ENCODE data around the gene TXLNA.

DNA sequence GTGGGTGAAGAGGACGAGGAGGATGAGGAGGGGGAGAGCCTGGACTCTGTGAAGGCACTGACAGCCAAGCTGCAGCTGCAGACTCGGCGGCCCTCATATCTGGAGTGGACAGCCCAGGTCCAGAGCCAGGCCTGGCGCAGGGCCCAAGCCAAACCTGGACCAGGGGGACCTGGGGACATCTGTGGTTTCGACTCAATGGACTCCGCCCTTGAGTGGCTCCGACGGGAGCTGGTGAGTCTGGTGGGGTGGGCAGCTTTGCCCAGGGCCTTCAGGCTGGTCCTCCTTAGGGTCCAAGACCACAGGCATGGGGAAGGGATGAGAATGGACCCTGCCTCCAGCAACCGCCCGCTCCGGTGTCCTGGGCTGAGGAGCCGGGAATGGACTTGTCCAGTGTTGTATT lies 68.0 kb downstream of the TXLNA start:
- TF ChIP-seq POLR2A (IDR thresholded peaks at IDR 0.05): no peak
- TF ChIP-seq, protein P1, sequence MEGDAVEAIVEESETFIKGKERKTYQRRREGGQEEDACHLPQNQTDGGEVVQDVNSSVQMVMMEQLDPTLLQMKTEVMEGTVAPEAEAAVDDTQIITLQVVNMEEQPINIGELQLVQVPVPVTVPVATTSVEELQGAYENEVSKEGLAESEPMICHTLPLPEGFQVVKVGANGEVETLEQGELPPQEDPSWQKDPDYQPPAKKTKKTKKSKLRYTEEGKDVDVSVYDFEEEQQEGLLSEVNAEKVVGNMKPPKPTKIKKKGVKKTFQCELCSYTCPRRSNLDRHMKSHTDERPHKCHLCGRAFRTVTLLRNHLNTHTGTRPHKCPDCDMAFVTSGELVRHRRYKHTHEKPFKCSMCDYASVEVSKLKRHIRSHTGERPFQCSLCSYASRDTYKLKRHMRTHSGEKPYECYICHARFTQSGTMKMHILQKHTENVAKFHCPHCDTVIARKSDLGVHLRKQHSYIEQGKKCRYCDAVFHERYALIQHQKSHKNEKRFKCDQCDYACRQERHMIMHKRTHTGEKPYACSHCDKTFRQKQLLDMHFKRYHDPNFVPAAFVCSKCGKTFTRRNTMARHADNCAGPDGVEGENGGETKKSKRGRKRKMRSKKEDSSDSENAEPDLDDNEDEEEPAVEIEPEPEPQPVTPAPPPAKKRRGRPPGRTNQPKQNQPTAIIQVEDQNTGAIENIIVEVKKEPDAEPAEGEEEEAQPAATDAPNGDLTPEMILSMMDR (IDR thresholded peaks at IDR 0.05): no peak
- TF ChIP-seq EP300 (IDR thresholded peaks at IDR 0.05): no peak
- no peak for TF ChIP-seq POLR2AphosphoS5 (IDR thresholded peaks at IDR 0.05)
